Gastroesophageal sphincter (tissue), 3 donors: ENCODE results near the gene CELF2.

Experiments
- CTCF ChIP-seq, 4 experiments: fragments of 200-600 bp in 2 of 4; fragments of 450-650 bp in 2 of 4; sonication (generic) in 1 of 4; IDR thresholded peaks; one replicate each; pipeline ENCODE4 v1.5.1; 2017 to 2019; ENCODE audit warnings: antibody characterized with exemption in 4 of 4, mild to moderate bottlenecking in 2 of 4, moderate library complexity in 2 of 4
- POLR2A ChIP-seq, 2 donors: fragments of 450-650 bp; IDR thresholded peaks; one replicate each; pipeline ENCODE4 v1.6.1; 2017; ENCODE audit warnings: antibody characterized with exemption in 2 of 2, mild to moderate bottlenecking in 2 of 2, moderate library complexity in 1 of 2
- POLR2AphosphoS5 ChIP-seq: sonication (generic); formaldehyde crosslinking; IDR thresholded peaks from one replicate; pipeline ENCODE4 v1.6.1; 2017; ENCODE audit warnings: antibody characterized with exemption

- no peak for TF ChIP-seq CTCF (IDR thresholded peaks at IDR 0.05)
- no peak for TF ChIP-seq POLR2AphosphoS5
- TF ChIP-seq POLR2A (IDR thresholded peaks at IDR 0.05) = no peak
Measured at GRCh38 chr10:11285171-11285570, 267.5 kb downstream of the CELF2 start.
